ENCODE measurements around the gene ASTL. TPM values are rescaled to one million over a fixed set of nuclear protein-coding genes. Genes with fewer than 3 reads are reported as not detected.

Gene ASTL
- total and polyA plus RNA-seq, 2 donors (not counting 3 experiments of a cell fraction or from before 2014, with no cell fraction given) = not detected

- dilution Hi-C loops (cut with MboI; ENCODE audit: extremely low pct_ligation_motif_present, low sequenced_read_pairs) (no loop called here), intact Hi-C loops (cut with micrococcal nuclease) (no loop called here)
- ChIA-PET POLR2A (no interaction called here), CTCF (no interaction called here)
- H3K36me3 ChIP-seq (ENCODE audit: control insufficient read depth in 2 of 2, extremely low read depth in 1 of 2, insufficient read depth in 2 of 2, low read length in 2 of 2) = no peaks in the 10 kb centered on the region
- DNase-seq (ENCODE audit: low read depth, low spot score) (no peak), FAIRE-seq (no peak)
- BruUV-seq (replicated peaks) = no TSS peak
- H3K9me3 ChIP-seq (replicated peaks; ENCODE audit: control insufficient read depth, insufficient read depth, low read length) = no peaks in the 10 kb centered on the region
- no peaks in the 10 kb centered on the region for H3K79me2 ChIP-seq (ENCODE audit: control insufficient read depth, insufficient read depth, low read length)
- TF ChIP-seq POLR2A (IDR thresholded peaks at IDR 0.05; ENCODE audit: low read depth, low read length) (no peak), GATA2 (IDR thresholded peaks at IDR 0.05; ENCODE audit: insufficient read depth, insufficient read length, low read depth, low read length) (no peak), MYC (IDR thresholded peaks at IDR 0.05; ENCODE audit: low read depth, low read length) (no peak), EZH2 (IDR thresholded peaks at IDR 0.05; ENCODE audit: borderline replicate concordance, low read depth, low read length, severe bottlenecking) (no peak), FOS (IDR thresholded peaks at IDR 0.05; ENCODE audit: borderline replicate concordance, insufficient read depth, low read length) (no peak), MAX (IDR thresholded peaks at IDR 0.05; ENCODE audit: insufficient read depth, insufficient read length) (no peak), POLR2AphosphoS5 (IDR thresholded peaks at IDR 0.05; ENCODE audit: insufficient read depth, low read depth, low read length) (no peak), JUN (IDR thresholded peaks at IDR 0.05; ENCODE audit: borderline replicate concordance, insufficient read depth, insufficient read length, low read depth) (no peak), CTCF (IDR thresholded peaks at IDR 0.05; ENCODE audit: extremely low read depth in 1 of 2, insufficient read depth in 1 of 2, low read depth in 1 of 2, low read length in 2 of 2) (no peak)
- no peak overlapping the region for H3K9ac ChIP-seq (replicated peaks; ENCODE audit: extremely low read depth, insufficient read depth, low read length)
- H3K4me3 ChIP-seq (replicated peaks in 1 of 3; ENCODE audit: insufficient read depth in 1 of 3, low read depth in 1 of 3, low read length in 3 of 3) = no peak overlapping the region
- no peaks in the 10 kb centered on the region for H4K20me1 ChIP-seq (replicated peaks; ENCODE audit: control insufficient read depth, extremely low read depth, insufficient read depth, low read length)
- peaks cover 0 to 3% of the 10 kb centered on the region in 2 experiments for H3K27me3 ChIP-seq (ENCODE audit: control insufficient read depth in 2 of 2, insufficient read depth in 2 of 2, low read length in 2 of 2)
- H3K4me2 ChIP-seq (ENCODE audit: insufficient read depth, low read length) = no peak overlapping the region
- H2AFZ ChIP-seq (ENCODE audit: low read depth, low read length) = no peak overlapping the region
- no peaks in the 10 kb centered on the region for H3K4me1 ChIP-seq (ENCODE audit: control insufficient read depth, extremely low read depth, insufficient read depth, low read length)
- no peaks in the 10 kb centered on the region for H3K9me1 ChIP-seq (replicated peaks; ENCODE audit: control insufficient read depth, extremely low read depth, insufficient read depth, low read length)
- no peak overlapping the region for H3K27ac ChIP-seq (ENCODE audit: insufficient read depth, low read depth, low read length)
These were observed 6.2 kb downstream of the ASTL start for GRCh38 chr2:96131813-96132745.

Data from endothelial cell of umbilical vein (primary cell).